ENCODE measurements around the gene SFSWAP. TPM values are rescaled to one million over a fixed set of nuclear protein-coding genes. Genes with fewer than 3 reads are reported as not detected.
A peak's percentile ranks its signal among the peaks of the same experiment; 100 is the strongest.
"Not testable (repeated sequence)": the region's sequence is repeated elsewhere in the genome, so short reads cannot be mapped to it uniquely, and the experiment has no call there.

Gene SFSWAP
- total RNA-seq, 4 donors from 2014 or later = 49.8 to 88.8 (median 71.3) TPM

GRCh38 chr12:131774576-131775391 lies 63.9 kb downstream of the SFSWAP start:
- TF ChIP-seq EP300 (IDR thresholded peaks at IDR 0.05) (no peak), CTCF (IDR thresholded peaks at IDR 0.05) (no peak), POLR2A (IDR thresholded peaks at IDR 0.05) (no peak)
- no peaks in the 10 kb centered on the region for H3K9me3 ChIP-seq
- no peak for DNase-seq (ENCODE audit: low spot score in 2 of 2)
- peaks cover 0 to 74% (median 0%) of the 10 kb centered on the region in 3 donors for H3K36me3 ChIP-seq
- H3K4me3 ChIP-seq = no peak overlapping the region
- peak overlapping the region in 2 of 4 donors; percentile 60 to 69 for H3K27ac ChIP-seq
- H3K4me1 ChIP-seq = peaks cover 0 to 28% (median 6%) of the 10 kb centered on the region in 4 donors
- 67 to 72% methylated on average over 17 of the region's 17 CpGs for WGBS, 2 donors
- H3K27me3 ChIP-seq = no peaks in the 10 kb centered on the region

- TF ChIP-seq POLR2A (IDR thresholded peaks at IDR 0.05) = no peak
- no peak overlapping the region for H3K4me3 ChIP-seq
- H3K27me3 ChIP-seq = no peaks in the 10 kb centered on the region
- WGBS, 2 donors = 67 to 68% methylated on average over 17 of the region's 17 CpGs
- DNase-seq (ENCODE audit: low spot score in 2 of 2) = no peak
- H3K9me3 ChIP-seq = no peaks in the 10 kb centered on the region
- peaks cover 0 to 76% (median 7%) of the 10 kb centered on the region in 3 donors for H3K36me3 ChIP-seq
- H3K27ac ChIP-seq = peak overlapping the region in 3 of 4 donors; percentile 51 to 69 (median 60)
- H3K4me1 ChIP-seq = peaks cover 0 to 28% (median 6%) of the 10 kb centered on the region in 4 donors
Measured at GRCh38 chr12:131775392-131776236, 64.7 kb downstream of the SFSWAP start.

DNA sequence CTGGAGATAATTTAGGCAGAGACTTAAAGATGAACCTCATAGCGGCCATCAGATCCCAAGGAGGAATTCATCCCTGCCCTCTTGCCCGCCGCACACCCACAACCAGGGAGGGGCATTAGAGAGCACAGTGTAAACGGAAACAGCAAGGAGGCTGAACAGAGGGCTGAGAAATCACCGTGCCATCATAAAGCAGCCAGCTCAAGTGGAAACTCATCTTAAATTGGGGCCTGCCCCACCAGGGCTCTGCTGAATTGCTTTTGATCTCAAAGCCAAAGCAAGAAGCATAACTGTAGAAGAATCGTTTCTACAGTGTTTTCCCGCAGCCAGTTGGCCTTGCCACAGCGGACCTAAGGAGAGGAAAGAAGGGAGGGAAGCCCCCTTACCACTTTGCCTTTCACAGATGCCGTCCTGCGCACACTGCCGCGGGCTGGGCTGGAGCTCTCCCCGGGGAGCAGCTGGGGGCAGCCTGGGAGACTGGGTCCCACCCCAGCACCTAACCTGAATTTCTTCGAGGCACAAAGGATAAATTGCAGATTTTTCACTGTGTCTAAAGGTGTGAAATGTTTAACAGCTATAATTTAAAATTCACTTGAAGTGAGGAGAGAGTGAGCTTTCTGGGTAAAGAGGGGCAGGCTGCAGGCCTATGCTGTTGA lies 65.5 kb downstream of the SFSWAP start:
- DNase-seq (ENCODE audit: low spot score in 2 of 2) = no peak
- H3K36me3 ChIP-seq = peaks cover 0 to 73% (median 7%) of the 10 kb centered on the region in 3 donors
- peak overlapping the region in 3 of 4 donors; percentile 51 to 69 (median 60) for H3K27ac ChIP-seq
- H3K9me3 ChIP-seq = no peaks in the 10 kb centered on the region
- 67 to 68% methylated on average over 14 of the region's 14 CpGs for WGBS, 2 donors
- H3K4me1 ChIP-seq = peaks cover 0 to 28% (median 6%) of the 10 kb centered on the region in 4 donors
- no peak overlapping the region for H3K4me3 ChIP-seq
- TF ChIP-seq CTCF (IDR thresholded peaks at IDR 0.05) (no peak), POLR2A (IDR thresholded peaks at IDR 0.05) (no peak), EP300 (IDR thresholded peaks at IDR 0.05) (no peak)
- no peaks in the 10 kb centered on the region for H3K27me3 ChIP-seq

- not testable (repeated sequence) for H3K4me3 ChIP-seq; DNase-seq (ENCODE audit: low spot score in 2 of 2); H3K9me3 ChIP-seq; H3K27ac ChIP-seq; H3K27me3 ChIP-seq
- WGBS, 2 donors = 98 to 99% methylated on average over 9 of the region's 9 CpGs
- Histone ChIP-seq H3K36me3 (peaks cover 0 to 71% (median 7%) of the 10 kb centered on the region in 3 donors), H3K4me1 (peaks cover 0 to 28% (median 6%) of the 10 kb centered on the region in 4 donors)
Measured at GRCh38 chr12:131777269-131777668, 66.4 kb downstream of the SFSWAP start.

- Histone ChIP-seq H3K9me3 (no peaks in the 10 kb centered on the region), H3K36me3 (peaks cover 0 to 53% (median 7%) of the 10 kb centered on the region in 3 donors), H3K4me1 (peaks cover 0 to 32% (median 6%) of the 10 kb centered on the region in 4 donors), H3K4me3 (no peak overlapping the region), H3K27ac (no peak overlapping the region), H3K27me3 (no peaks in the 10 kb centered on the region)
- no peak for DNase-seq (ENCODE audit: low spot score in 2 of 2)
- TF ChIP-seq EP300 (IDR thresholded peaks at IDR 0.05) = no peak
- no peak for TF ChIP-seq POLR2A (IDR thresholded peaks at IDR 0.05)
- TF ChIP-seq CTCF (IDR thresholded peaks at IDR 0.05) = no peak
- WGBS, 2 donors = 93 to 96% methylated on average over 23 of the region's 23 CpGs
Measured at GRCh38 chr12:131779027-131779426, 68.1 kb downstream of the SFSWAP start.

All from tibial nerve (tissue), 4 donors.